Keratinocyte (primary cell): ENCODE results near the gene MGMT. TPM values are rescaled to one million over a fixed set of nuclear protein-coding genes. Genes with fewer than 3 reads are reported as not detected.

Source experiments
- DNase-seq: peaks from one replicate; pipeline ENCODE4 v3.0.0-alpha.2; 2011; ENCODE audit warnings: low read depth, missing footprints, low spot score
- FAIRE-seq: peaks from 2 replicates; lab custom pipeline; 2011; peaks lifted over from hg19 to GRCh38; lab: Jason Lieb, UNC
- H2AFZ ChIP-seq: 2 replicates; pipeline ENCODE4 v1.6.0; 2012; ENCODE audit warnings: low read length, control low read depth, inconsistent platforms; ENCODE audit not compliant: control insufficient read depth
- H3K27ac ChIP-seq: 2 replicates; pipeline ENCODE4 v1.5.1; 2011; ENCODE audit warnings: low read length; ENCODE audit not compliant: control insufficient read depth, insufficient read depth
- H3K27me3 ChIP-seq: 3 replicates; pipeline ENCODE4 v1.6.0; 2011; ENCODE audit warnings: low read length; ENCODE audit not compliant: control insufficient read depth, insufficient read depth; ENCODE audit errors: extremely low read depth
- H3K36me3 ChIP-seq, 2 experiments: 2 replicates in 1 of 2; 3 replicates in 1 of 2; pipeline ENCODE4 v1.5.1; 2011; ENCODE audit warnings: low read length in 2 of 2, mild to moderate bottlenecking in 1 of 2; ENCODE audit not compliant: control insufficient read depth in 2 of 2, insufficient read depth in 2 of 2; ENCODE audit errors: extremely low read depth in 1 of 2
- H3K4me1 ChIP-seq: 3 replicates; pipeline ENCODE4 v1.5.1; 2011; ENCODE audit warnings: low read length; ENCODE audit not compliant: control insufficient read depth, insufficient read depth; ENCODE audit errors: extremely low read depth
- H3K4me2 ChIP-seq: 3 replicates; pipeline ENCODE4 v1.6.0; 2011; ENCODE audit warnings: low read depth, low read length; ENCODE audit not compliant: control insufficient read depth, insufficient read depth; ENCODE audit errors: extremely low read depth
- H3K4me3 ChIP-seq, 3 experiments: fragments of 200-600 bp in 1 of 3; sonication (generic) in 1 of 3; 2 replicates in 2 of 3; 3 replicates in 1 of 3; pipeline ENCODE4 v1.5.1; 2011 to 2016; ENCODE audit warnings: low read length in 3 of 3, mild to moderate bottlenecking in 3 of 3, control low read depth in 2 of 3, inconsistent platforms in 1 of 3, low read depth in 1 of 3, mixed read lengths in 1 of 3, mixed run types in 1 of 3, moderate library complexity in 1 of 3; ENCODE audit not compliant: control insufficient read depth in 2 of 3, insufficient read depth in 2 of 3; ENCODE audit errors: extremely low read depth in 1 of 3
- H3K79me2 ChIP-seq: 2 replicates; pipeline ENCODE4 v1.6.0; 2012; ENCODE audit warnings: low read length; ENCODE audit not compliant: control insufficient read depth, insufficient read depth
- H3K9ac ChIP-seq: 3 replicates; pipeline ENCODE4 v1.6.0; 2011; ENCODE audit warnings: low read length; ENCODE audit not compliant: control insufficient read depth, insufficient read depth; ENCODE audit errors: extremely low read depth
- H3K9me1 ChIP-seq: 3 replicates; pipeline ENCODE4 v1.6.0; 2011; ENCODE audit warnings: low read length; ENCODE audit not compliant: control insufficient read depth, insufficient read depth; ENCODE audit errors: extremely low read depth
- H3K9me3 ChIP-seq: 2 replicates; pipeline ENCODE4 v1.5.1; 2012; ENCODE audit warnings: low read depth, low read length; ENCODE audit not compliant: control insufficient read depth
- H4K20me1 ChIP-seq: 3 replicates; pipeline ENCODE4 v1.6.0; 2011; ENCODE audit warnings: low read length; ENCODE audit not compliant: control insufficient read depth, insufficient read depth; ENCODE audit errors: extremely low read depth
- EZH2 ChIP-seq: IDR thresholded peaks from one replicate; pipeline ENCODE4 v1.6.1; 2012; ENCODE audit warnings: inconsistent platforms, mild to moderate bottlenecking, low read length, moderate library complexity
- dilution Hi-C: fragments of 300-500 bp; cut with MboI; formaldehyde crosslinking; loops from one replicate; pipeline ENCODE4 v1.7.0; 2020; ENCODE audit warnings: low sequenced_read_pairs; ENCODE audit not compliant: extremely low pct_ligation_motif_present
- polyA plus RNA-seq, 5 experiments: library from polyadenylated mRNA; depleted of rRNA in 3 of 5; stranded (reverse) in 3 of 5; stranded (forward) in 1 of 5; unstranded in 1 of 5; fragments of >200 nt; gene quantifications; 1 replicate in 1 of 5; 2 replicates in 3 of 5; 3 replicates in 1 of 5; pipeline versions ENCODE4 v1.2.1 to v1.2.3, GENCODE V29; 2011 to 2012; ENCODE audit warnings: missing spikeins in 2 of 5, low read depth in 1 of 5, low replicate concordance in 1 of 5
- TF ChIP-seq, protein P1 (sequence below), 3 experiments: IDR thresholded peaks in 1 of 3; conservative IDR thresholded peaks in 1 of 3; optimal IDR thresholded peaks in 1 of 3; 2 replicates in 2 of 3; 3 replicates in 1 of 3; pipeline versions ENCODE3 to v1.5.1; 2011; ENCODE audit warnings: low read length in 3 of 3, mild to moderate bottlenecking in 3 of 3, moderate library complexity in 2 of 3, control low read depth in 1 of 3, inconsistent platforms in 1 of 3; ENCODE audit not compliant: insufficient read depth in 2 of 3; ENCODE audit errors: extremely low read depth in 1 of 3

Gene MGMT
- polyA plus RNA-seq, 1 donor (not counting 4 experiments of a cell fraction or from before 2014, with no cell fraction given): 15.2 TPM

DNA sequence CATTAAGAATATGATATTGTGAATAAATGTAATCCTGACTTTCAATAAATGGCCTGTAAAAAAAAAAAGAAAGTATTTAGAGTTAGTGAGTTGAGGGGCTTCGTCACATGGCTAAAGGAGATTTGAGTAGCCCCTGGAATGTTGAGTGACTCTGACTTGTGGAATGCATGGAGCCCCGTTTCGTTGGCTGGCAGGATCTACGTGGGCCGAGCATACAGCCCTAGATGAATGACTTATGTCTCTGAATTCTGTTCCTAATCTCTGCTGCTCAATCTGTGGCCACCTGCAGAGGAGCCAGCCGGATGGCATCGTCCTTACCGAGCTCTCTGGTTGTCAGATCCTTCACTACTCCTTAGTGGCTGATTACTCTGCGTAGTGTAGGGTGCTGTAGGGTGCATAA, 155.7 kb downstream of the MGMT start:
- no peak overlapping the region for H3K4me3 ChIP-seq
- no peaks in the 10 kb centered on the region for H3K9me1 ChIP-seq
- DNase-seq (no peak), FAIRE-seq (no peak)
- H3K27ac ChIP-seq: no peak overlapping the region
- dilution Hi-C loops: no loop called here
- H2AFZ ChIP-seq: no peak overlapping the region
- no peaks in the 10 kb centered on the region for H3K9me3 ChIP-seq
- H3K36me3 ChIP-seq: no peaks in the 10 kb centered on the region
- H3K4me2 ChIP-seq: no peak overlapping the region
- no peaks in the 10 kb centered on the region for H3K79me2 ChIP-seq
- no peaks in the 10 kb centered on the region for H3K27me3 ChIP-seq
- H3K9ac ChIP-seq: no peak overlapping the region
- H4K20me1 ChIP-seq: no peaks in the 10 kb centered on the region
- no peaks in the 10 kb centered on the region for H3K4me1 ChIP-seq
- TF ChIP-seq EZH2: no peak
- TF ChIP-seq, protein P1, sequence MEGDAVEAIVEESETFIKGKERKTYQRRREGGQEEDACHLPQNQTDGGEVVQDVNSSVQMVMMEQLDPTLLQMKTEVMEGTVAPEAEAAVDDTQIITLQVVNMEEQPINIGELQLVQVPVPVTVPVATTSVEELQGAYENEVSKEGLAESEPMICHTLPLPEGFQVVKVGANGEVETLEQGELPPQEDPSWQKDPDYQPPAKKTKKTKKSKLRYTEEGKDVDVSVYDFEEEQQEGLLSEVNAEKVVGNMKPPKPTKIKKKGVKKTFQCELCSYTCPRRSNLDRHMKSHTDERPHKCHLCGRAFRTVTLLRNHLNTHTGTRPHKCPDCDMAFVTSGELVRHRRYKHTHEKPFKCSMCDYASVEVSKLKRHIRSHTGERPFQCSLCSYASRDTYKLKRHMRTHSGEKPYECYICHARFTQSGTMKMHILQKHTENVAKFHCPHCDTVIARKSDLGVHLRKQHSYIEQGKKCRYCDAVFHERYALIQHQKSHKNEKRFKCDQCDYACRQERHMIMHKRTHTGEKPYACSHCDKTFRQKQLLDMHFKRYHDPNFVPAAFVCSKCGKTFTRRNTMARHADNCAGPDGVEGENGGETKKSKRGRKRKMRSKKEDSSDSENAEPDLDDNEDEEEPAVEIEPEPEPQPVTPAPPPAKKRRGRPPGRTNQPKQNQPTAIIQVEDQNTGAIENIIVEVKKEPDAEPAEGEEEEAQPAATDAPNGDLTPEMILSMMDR (optimal IDR thresholded peaks at IDR 0.05 in 1 of 3, IDR thresholded peaks at IDR 0.05 in 1 of 3, conservative IDR thresholded peaks at IDR 0.05 in 1 of 3; ENCODE audit: extremely low read depth in 1 of 3, insufficient read depth in 2 of 3, low read length in 3 of 3): no peak

DNA sequence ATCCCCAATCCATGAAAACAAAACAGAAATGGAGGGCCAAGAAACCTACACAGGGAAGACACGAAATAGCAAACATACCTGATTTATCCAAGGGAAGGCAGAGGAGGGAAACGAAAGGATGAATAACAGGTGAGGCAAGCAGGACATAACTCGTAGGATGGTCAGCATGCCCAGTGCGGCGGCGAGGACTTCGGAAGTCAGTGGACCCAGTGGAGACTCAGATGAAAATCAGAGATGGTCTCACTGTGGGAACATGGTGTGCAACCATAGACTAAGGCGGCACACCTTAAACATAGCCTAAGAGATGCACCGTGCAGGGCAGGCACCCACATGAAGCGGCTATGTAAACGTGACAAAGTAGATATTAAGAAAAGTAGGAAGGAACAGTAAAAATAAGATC, 157.5 kb downstream of the MGMT start:
- Histone ChIP-seq H3K27ac (no peak overlapping the region), H3K36me3 (no peaks in the 10 kb centered on the region), H3K27me3 (no peaks in the 10 kb centered on the region), H3K4me3 (no peak overlapping the region), H2AFZ (no peak overlapping the region), H3K79me2 (no peaks in the 10 kb centered on the region), H3K4me2 (no peak overlapping the region), H3K9me1 (no peaks in the 10 kb centered on the region), H3K4me1 (no peaks in the 10 kb centered on the region), H4K20me1 (no peaks in the 10 kb centered on the region), H3K9ac (no peak overlapping the region), H3K9me3 (no peaks in the 10 kb centered on the region)
- dilution Hi-C loops: no loop called here
- no peak for FAIRE-seq
- TF ChIP-seq EZH2: no peak
- TF ChIP-seq, protein P1 (optimal IDR thresholded peaks at IDR 0.05 in 1 of 3, IDR thresholded peaks at IDR 0.05 in 1 of 3, conservative IDR thresholded peaks at IDR 0.05 in 1 of 3; ENCODE audit: extremely low read depth in 1 of 3, insufficient read depth in 2 of 3, low read length in 3 of 3): no peak
- no peak for DNase-seq
